Kidney glomerular epithelial cell (primary cell): Measurements from ENCODE around the gene PAK1.
A peak's percentile ranks its signal among the peaks of the same experiment; 100 is the strongest.

Experiments
- DNase-seq: peaks from one replicate; lab custom pipeline; 2025; lab: John Stamatoyannopoulos, UW

Gene PAK1

GRCh38 chr11:77371646-77372045 is 102.2 kb downstream of the PAK1 start:
- no peak for DNase-seq

DNA sequence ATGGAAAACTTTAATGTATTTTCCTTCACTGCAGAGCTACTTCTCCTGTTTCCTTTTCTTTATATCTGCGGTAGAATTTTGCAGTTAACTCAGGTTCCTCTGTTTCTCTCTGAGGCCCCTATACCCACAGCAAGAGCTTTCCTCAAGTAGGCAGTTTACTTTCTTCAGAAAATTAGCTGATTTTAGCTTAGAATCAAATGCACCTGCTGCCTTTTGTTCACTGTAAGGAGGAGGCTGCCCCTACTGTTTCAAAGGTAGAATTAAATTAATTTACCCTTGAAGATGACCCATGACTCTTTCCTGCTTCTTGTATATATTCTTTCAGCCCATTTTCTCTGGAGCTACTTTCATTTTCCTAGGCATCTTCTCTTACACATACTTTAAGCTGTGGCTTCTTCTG is 103.7 kb downstream of the PAK1 start:
- no peak for DNase-seq

DNA sequence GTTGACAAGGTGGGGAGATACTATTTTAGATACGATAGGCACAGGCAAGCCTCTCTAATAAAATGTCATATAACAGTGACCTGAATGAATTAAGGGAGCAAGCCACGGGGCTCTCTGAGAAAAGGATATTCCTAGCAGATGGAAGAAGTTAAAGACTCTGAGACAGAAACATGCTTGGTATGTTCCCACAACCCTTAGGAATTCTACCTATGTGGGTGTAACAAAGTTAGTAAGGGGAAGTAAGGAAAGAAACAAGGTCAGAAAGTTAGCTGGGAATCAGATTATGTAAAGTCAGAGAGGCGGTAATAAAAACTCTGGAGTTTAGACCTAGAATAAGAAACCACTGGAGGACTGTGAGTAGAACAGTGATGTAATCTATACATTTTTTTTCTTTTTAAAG is 112.7 kb downstream of the PAK1 start:
- peak; percentile 36 for DNase-seq

DNA sequence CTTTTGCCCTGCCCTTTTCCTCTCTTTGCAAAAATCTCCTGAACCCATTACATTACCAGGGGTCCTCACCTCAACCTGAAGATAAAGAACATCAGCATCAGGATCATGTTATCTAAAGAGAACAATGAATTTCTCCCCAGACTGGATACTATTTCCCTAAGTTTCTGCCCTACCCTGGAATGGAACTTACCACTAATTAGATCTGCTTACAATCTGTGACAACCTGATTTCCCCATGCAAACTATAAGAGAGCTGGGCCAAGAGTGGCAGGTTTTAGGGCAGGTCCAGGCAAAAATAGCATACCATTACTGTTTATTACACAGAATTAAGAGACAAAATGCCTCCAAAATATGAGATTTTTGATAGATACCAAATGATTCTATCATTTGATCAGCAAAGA is 114.4 kb downstream of the PAK1 start:
- DNase-seq = no peak

GRCh38 chr11:77353131-77353530 is 120.8 kb downstream of the PAK1 start:
- DNase-seq = no peak

DNA sequence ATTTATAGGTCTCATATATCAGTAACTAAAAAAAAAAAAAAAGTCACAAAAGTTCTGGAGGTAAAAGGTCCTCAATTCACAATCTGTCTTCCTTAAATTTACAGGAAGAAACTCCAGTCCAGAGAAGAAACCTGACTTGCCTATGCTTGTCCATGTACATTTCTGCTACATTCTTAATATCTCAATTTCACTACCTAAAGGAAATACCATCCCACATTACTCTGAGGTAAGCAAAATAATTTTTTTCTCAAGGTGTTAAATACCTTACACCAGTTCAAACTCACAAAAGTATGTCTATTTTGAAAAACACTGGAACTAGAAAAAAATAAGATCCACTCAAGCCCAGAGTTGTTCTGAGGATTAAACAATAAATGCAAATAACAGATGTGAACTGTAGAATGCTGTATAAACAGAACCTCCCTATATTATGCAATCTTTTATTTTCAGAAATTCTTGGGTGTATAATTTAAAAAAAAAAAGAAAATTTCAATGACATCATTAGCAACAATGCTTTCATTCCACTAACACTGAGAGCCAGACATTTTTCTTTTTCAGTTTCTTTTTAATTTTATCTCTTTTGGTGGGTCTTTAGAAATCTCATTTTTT is 122.5 kb downstream of the PAK1 start:
- DNase-seq = no peak

DNA sequence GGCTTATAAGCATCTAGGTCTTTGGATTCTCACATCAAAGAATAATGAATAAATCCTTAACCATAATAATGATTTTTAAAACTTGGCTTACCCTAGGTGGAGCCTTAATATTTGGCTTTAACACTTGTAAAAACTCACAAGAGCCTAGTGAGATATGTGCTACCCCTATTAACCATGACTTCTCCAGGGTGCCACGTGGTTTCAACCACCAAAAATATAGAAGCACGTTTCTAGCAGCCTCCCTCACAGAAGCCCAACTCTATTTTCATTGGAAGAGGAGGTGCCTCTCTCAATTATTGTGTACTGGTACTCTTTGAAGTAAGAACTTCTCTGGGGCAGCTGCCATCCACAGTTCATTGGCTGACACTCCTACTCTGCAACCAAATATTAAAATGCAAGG is 125.9 kb downstream of the PAK1 start:
- DNase-seq = no peak

DNA sequence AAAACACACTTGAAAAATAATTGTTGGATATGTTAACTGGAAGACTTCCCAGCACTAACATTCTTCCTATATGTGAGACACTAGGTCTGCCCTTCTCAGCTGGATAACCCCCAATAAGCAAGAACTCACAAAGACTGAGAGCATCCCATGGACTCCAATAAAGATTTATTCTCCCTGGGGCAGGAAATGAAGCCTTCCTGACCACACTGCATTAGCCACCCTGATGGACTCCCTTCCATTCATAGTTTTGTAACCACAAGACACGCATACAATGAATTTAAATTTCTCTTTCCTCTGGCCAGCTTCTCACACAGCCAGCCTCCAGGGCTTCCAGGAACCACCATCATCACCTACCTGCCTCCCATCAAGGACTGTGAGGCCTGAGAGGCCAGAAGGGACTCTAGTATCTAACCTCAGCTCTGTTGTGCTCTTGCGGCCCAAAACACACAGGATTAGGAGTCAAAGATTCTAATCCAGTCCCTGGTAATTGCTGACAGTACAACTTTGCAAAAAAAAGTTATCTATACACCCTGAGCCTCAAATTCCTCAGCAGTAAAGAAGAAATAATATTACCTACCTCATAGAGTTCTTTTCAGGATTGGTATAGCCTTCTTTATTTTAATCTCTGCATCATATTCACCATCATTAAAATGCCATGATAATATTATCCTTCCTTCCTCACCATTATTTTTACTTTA is 126.8 kb downstream of the PAK1 start:
- no peak for DNase-seq

GRCh38 chr11:77345621-77346020 is 128.3 kb downstream of the PAK1 start:
- DNase-seq = no peak

- no peak for DNase-seq
These were observed 133.4 kb downstream of the PAK1 start for GRCh38 chr11:77340501-77340900.

DNA sequence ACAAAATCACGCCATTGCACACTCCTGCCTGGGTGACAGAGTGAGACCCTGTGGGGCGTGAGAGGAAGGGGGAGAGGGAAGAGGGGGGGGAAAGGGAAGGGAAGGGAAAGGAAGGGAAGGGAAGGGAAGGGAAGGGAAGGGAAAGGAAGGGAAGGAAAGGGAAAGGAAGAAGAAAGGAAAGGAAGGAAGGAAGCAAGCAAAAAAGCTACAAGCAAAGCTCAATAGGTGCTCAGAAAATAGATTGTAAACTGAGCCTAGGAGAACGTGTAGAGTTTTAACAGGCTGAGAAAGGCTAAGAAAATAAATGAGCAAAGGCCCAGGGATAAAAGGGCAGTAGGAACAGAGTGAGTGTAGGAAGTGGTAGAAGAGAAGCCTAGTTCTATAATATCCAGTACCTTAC is 141.6 kb downstream of the PAK1 start:
- DNase-seq = no peak

- no peak for DNase-seq
These were observed 148.7 kb downstream of the PAK1 start for GRCh38 chr11:77325159-77325558.

- DNase-seq = no peak
These were observed 149.4 kb downstream of the PAK1 start for GRCh38 chr11:77324508-77324907.

GRCh38 chr11:77322926-77323590 is 150.8 kb downstream of the PAK1 start:
- DNase-seq = no peak

DNA sequence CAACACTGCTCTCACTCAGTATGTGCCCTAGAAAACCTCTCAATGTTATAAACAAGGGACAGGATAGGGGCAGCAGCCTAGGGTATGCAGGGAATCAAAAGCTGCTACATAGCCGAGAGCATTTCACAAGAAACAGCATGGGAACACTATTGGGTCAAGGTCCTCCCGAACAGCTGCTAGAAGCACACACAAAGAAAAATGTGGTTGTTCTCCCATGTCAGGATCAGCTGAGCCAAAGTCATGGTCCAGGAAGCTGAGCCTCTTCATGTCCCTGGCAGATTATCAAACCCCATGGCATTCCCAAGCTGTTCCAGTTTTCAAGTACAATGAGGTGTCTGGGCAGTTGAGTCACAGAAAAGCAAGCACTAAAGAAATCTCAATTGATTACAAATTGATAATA is 151.4 kb downstream of the PAK1 start:
- no peak for DNase-seq

- DNase-seq = no peak
These were observed 153.5 kb downstream of the PAK1 start for GRCh38 chr11:77320351-77320750.

GRCh38 chr11:77318600-77318999 is 155.3 kb downstream of the PAK1 start:
- no peak for DNase-seq

GRCh38 chr11:77316733-77317342 is 157.1 kb downstream of the PAK1 start:
- no peak for DNase-seq

- DNase-seq = no peak
These were observed 161.8 kb downstream of the PAK1 start for GRCh38 chr11:77312107-77312506.

- DNase-seq = no peak
These were observed 162.2 kb downstream of the PAK1 start for GRCh38 chr11:77311701-77312100.

- no peak for DNase-seq
These were observed 163.2 kb downstream of the PAK1 start for GRCh38 chr11:77310721-77311120.

- no peak for DNase-seq
These were observed 164.4 kb downstream of the PAK1 start for GRCh38 chr11:77309401-77310085.

GRCh38 chr11:77308838-77309237 is 165.1 kb downstream of the PAK1 start:
- DNase-seq = no peak
